OCI-M2 (cell line): ENCODE results near the gene RCOR2.
A peak's percentile ranks its signal among the peaks of the same experiment; 100 is the strongest.
"Not testable (repeated sequence)": the region's sequence is repeated elsewhere in the genome, so short reads cannot be mapped to it uniquely, and the experiment has no call there.

ENCODE experiments used
- DNase-seq: peaks from one replicate; lab custom pipeline; 2025; ENCODE audit not compliant: unreplicated experiment; lab: John Stamatoyannopoulos, UW

Gene RCOR2

DNA sequence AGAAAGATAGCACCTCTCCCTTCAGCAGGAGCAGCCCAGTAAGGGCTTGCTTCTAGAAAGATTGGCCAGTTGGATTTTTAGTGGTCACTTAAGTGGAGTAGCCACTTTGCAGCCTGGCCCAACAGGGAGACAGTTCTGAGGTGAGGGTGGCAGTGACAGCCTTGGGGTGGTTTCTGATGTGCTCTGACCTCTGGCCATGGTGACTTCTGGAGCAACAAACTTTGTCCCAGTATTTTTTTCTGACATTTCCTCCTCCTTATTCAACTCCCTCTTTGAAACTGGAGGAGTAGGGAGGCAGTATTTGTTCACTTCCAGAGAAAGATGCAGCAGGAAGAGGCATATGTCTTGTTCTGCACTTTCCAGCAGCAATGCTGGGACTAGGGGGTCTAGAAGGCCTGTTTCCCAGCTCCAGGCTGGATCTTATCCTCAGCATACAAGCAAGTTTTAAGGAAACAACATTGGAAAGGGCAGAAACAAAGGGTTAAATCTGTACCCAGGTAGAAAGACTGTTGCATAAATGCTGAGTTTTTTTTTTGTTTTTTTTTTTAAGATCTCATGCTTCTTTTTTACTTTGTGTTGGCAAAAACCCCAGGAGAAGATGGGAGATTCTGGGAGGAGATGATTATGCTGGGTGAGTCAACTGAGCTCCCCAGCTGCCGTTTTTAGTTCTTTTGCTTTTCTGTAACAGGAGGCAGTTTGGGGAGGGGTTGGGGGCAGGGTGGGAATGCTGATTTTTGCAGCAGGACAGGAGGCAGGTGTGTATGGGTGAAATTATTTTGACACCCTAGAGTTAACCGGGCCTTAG lies 37.2 kb downstream of the RCOR2 start:
- no peak for DNase-seq

DNA sequence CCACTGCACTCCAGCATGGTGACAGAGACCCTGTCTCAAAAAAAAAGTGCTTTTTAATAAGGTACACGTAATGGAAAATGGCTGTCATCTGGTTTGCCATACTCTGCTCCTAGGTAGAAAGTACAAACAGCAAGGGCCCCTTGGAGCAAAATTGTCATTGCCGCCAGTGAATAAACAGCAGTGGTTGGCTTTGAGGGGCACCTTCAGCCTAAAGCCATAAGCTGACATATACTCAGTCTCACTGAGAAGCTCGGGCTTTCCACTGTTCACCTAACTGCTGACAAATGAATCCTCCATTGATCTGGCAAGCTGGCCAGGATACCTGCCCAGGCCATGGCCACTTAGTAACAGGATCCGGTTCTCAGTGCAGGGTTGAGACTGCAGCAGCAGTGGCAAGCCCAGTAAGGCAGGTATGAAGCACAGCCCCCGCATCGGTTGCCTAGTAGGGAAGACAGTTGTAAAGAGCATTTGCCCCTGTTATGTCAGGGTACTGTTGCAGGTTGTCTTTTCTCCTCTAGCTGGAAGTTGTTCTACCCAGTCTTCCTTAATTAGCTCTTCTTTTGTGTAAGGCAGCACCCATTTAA lies 39.2 kb downstream of the RCOR2 start:
- DNase-seq: no peak

DNA sequence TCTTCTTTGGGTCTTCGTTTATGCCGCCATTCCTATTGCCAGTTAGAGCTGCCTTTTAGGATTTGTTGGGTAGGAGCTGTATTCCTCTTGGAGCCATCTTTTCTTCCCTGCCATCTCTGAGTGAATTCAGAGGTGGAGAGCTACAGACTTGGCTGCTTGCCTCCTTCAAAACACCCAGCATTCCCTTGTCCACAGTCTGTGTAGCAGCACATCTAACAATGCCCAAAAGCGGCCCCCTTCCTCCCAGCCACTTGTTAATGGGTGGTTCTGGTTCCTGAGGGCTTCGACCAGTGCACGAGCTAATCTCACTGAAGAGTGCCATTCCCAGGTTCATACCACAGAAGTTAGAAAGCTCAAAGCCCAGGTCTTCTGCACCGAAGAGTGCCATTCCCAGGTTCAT lies 40.3 kb downstream of the RCOR2 start:
- DNase-seq: no peak

DNA sequence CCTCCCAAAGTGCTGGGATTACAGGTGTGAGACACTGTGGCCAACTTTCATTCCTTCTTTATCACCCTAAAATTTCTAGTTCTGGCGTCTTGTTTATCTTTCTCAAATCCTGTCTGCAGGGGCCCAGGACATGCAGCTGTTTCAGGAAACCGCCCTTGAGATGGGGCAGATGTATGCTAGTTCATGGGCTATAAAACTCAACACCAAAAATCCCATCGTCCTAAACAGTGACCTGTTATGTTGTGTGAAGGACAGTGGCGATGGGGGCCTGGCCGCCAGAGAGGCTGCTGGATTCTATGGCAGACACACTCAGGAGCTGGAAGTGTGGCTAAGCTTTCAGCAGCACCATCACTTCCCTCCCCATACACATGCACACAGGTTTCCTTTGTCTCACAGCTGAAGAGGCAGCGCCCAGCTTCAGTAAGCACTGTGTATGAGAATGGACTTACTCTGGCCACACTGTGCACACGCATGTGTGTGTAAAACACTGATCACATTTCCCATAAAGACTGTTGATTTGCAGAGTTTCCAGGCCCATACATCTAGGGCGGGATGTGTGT lies 41.4 kb downstream of the RCOR2 start:
- DNase-seq: no peak

DNA sequence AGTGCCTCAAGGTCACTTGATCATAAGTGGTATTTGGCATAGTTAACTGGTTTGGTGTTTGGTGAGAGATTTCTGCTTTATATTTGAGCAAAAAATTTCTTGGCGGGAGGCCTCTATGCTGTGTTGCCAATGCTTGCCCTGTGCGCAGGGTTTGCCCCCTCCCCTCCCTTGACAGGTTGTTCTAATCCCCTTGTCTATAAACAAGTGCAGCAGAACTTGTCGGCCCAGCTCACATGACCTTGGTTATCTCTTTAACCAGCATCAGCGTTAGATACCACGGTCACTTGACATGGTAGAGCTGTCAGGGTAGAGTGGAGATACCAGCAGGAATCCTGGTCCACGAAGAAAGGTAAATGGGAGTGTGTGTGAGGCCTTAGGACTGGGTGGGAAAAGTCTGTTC lies 42.5 kb downstream of the RCOR2 start:
- no peak for DNase-seq

DNA sequence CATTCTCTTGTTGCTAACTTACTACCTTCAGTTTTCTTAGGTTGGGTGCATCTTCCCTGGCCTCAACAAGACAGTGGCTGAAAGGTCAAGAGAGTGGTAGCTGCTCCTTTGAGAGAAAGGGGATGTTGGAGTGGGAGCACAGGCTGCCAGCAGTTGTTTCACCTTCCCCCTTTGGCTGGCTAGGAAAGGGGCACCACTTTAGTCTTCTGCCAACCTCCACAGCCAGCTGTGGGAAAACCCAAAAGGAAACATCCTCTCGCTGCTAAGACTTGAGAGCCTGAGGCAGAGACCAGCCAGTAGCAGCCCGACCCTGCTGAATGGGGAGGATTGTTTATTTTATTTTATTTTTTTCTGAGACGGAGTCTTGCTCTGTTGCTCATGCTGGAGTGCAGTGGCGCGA lies 43.7 kb downstream of the RCOR2 start:
- no peak for DNase-seq

DNA sequence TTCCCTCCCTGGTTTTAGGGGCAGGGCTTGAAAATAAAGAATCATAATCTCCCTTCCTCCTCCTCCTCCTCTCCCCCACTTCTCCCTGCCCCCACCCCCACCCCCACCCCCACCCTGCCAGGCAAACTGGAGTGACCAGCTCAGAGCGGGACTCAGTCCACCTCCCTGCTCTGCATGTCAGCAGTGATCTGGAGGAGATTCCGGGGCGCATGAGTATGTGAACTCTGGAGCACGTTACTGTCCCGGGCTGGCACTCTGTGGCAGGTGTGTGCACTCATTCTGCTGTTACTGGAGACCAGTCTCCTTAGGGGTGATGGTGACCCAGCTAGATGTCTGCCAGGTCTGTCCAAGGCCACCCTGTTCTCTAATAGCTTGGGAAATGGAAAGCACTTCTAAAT lies 44.2 kb downstream of the RCOR2 start:
- no peak for DNase-seq

DNA sequence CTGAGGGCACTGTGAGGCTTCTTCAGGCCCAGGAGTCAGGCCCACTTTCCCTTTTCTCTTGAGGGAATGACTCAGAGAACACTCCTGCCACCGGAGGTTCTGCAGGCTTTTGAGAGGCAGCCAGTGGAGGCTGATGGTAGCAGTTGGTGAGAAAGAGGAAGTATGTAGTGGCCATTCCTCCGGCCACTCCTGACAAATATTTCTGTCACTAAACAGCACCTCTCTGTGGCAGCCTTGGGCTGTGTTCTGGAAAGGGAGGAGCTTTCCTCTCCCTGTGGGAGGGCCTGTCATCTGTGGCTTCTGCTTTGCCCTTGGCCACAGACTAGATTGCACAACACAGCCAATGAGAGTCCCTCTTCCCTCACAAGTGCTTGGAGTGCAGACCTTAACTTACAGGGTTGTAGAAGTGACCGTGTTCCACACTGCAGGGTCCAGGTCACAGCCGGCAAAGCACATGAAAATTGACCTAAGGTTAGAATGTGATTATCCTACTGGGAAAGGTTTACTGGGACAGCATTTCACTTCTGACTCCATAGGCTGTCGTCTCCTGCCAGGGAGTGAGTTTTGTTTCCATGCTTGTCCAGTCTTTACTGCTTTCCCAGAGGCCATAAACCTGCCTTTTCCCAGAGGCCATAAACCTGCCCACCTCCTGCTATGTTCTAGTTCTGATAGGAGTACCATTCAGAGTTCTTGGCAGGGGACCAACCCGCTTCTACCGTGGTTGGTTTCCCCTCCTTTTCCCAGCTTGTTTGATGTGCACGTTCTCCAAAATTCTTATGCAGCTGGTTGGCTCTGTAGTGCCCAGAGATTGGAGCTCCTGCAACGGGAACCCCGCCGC lies 44.8 kb downstream of the RCOR2 start:
- peak; percentile 61 for DNase-seq

DNA sequence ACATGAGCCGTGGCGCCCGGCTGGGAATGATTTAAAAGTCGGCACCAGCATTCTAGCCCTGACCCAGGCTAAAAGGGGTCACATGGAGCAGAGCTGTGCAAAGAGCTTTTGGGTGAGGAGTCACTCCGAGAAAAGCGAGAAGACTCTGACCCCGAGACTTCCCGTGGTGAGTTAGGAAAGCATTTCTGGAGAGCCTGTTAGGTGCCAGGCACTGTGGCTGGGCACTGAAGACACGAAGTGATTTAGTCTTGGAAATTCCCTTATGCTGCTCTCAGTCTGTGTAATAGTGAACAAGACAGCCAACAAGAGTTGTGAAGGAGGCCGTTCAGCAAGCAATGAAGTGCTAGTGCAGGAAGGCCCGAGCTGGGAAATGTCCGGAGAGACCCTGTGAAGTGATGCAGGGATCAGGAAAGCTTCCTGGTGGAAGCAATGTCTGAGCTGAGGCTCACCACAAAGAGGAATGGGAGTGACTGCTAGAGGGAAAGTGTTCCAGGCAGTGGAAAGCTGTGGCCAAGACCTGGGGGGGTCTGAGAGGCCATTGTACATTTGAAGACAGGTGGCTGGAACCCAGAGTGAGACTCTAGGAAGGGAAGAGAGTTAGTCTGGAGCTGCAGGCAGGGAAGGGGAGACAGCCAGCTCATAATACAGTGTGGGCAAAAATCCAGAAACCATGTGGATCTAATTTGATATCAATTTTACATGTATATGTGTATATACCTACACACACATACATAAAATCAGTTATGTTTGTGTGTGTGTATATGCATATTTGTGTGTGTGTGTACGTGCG lies 46.4 kb downstream of the RCOR2 start:
- DNase-seq: no peak

DNA sequence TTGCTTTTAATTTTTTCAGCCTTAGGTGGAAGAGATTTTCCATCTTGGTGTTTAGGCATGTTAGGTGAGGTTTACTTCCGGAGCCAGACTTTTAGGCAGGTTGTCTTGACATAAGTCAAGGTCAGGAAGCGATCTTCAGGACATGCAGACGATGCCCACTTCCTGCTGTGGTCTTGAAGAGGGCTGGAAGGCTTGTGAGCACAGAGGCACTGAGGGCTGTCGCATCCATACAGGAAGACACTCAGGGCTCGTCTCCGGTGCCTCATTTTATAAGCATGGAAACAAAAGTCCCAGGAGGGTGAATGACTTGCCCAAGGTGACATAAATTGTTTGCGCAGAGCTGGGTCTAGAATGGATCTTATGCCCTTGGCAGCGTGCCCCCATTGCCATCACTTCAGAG lies 47.3 kb downstream of the RCOR2 start:
- no peak for DNase-seq

DNA sequence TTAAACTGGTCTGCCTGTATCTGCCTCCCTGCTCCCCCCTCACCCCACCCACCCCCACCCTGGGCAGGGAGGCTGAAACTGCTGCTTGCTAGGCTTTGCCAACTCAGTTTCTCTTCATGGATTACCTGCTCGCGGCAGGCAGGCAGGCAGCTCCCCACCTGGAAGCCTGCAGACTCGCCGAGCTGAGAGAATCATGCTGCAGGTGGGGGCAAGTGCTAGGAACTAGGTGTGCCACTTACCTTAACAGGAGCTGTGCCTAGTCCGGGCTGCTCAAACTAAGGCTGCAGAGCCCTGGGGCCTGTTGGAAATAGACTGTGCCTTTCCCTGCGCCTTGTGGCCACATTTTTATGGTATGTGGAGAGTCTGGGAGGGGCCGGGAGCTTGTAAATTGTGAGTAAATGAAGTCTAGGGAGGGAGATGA lies 47.8 kb downstream of the RCOR2 start:
- DNase-seq: no peak

DNA sequence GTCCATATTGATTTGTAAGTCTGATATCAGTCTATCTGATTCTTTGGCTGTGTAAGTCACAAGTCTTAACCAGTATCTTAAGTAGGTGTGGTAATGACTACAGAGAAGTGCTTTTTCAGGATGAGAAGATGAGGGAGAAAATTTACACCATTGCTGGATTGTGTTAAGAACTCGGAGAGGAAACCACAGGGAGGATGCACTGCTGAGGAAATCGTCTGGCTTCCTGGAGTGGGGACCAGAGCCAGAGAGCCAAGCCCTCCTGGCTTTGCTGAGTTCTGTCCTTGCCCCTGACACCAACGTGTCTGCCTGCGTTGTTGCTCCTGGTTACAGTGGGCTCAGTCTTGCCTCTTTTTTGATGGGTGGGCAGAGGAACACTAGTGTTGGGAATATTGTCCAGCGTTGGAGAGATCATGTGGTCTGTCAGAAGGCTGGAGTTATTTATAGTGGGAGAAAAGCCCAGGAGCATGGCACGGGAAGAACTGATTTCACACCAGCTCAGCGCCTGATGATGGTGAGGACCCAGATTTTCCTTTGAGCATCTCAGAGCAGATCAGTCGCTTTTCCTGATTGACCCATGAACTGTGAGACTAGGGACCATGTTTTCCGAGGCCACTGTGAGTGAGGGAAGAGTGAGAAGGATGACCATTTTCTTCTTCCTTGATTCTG lies 48.4 kb downstream of the RCOR2 start:
- no peak for DNase-seq

DNA sequence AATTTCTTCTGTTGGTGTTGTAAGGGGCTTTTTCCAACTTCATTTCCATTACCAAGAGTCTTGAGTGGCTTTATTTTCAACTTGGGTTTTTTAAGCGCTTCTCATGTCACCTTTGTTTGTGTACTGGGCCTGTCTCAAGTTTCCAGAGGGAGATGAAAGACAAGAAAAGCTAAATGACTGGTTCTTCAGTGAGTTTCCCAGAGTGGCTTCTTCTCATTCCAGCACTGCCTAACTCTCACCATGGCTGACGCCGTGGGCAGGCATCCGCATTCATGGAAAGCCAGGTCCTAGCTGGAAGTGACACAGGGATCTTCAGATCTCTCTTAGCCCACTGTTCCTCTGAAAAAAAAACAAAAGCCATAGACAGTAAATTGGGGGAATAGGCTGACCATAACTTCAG lies 49.5 kb downstream of the RCOR2 start:
- DNase-seq: no peak

DNA sequence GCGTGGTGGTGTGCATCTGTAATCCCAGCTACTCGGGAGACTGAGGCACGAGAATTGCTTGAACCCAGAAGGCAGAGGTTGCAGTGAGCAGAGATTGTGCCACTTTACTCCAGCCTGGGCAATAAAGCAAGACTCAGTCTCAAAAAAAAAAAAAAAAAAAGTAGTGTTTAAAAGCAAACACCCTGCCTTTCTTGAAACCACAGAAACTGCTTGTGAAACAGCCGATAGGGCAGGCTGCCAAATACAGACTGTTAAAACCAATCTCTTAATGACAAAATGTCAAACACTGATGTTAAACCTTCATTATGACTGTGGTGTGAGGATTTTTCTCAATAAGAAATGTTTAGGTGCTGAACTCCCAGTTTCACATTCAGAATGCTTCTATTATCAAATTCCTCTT lies 50.8 kb downstream of the RCOR2 start:
- DNase-seq: no peak

DNA sequence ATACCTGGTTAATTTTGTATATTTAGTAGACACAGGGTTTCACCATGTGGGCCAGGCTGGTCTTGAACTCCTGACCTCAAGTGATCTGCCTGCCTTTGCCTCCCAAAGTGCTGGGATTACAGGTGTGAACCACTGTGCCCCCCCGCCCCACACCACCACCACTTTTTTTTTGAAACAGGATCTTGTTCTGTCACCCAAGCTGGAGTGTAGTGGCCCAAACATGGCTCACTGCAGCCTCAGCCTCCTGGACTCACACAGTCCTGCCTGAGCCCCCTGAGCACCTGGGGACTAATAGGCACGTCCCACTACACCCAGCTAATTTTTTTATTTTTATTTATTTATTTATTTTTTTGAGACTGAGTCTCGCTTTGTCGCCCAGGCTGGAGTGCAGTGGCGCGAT lies 53.3 kb downstream of the RCOR2 start:
- DNase-seq: not testable (repeated sequence)

DNA sequence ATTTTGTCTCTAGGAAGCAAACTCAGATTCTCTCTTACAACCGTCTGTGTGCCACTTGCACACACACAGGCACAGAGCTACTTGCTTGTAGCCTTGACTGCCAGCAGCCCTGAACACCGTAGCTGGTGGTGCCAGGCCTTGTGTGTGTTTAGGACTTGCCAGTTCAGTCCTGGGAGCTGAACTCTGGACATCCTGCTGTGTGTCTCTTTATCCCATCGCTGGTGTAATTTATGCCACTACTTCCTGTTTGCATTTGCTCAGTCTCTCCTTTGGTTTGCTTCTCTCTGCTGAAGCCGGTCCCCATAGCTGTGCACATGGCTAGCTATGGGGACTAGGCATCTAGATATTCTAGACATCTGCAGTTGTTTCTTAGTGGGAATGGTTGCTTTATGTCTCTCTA lies 54.0 kb downstream of the RCOR2 start:
- no peak for DNase-seq
